Stimulated activated CD4-positive, alpha-beta T cell treated with anti-CD3 and anti-CD28 coated beads, Interleukin-1b, Interleukin-23, amount 100 ng/mL, for 1 hour (primary cell): Measurements from ENCODE around the gene AMY2B.
"Not testable (repeated sequence)": the region's sequence is repeated elsewhere in the genome, so short reads cannot be mapped to it uniquely, and the experiment has no call there.

Experiments
- DNase-seq, 2 donors: peaks; one replicate each; pipeline ENCODE4 v3.0.0-alpha.2; 2020; ENCODE audit warnings: low read depth in 2 of 2

AMY2B gene

GRCh38 chr1:103571289-103571688 lies at the start of gene AMY2B:
Gene AMY2B (plus strand): TSS chr1:103571589. CDS start chr1:103571603, 14 bp downstream.
- DNase-seq, result not testable (repeated sequence)

- DNase-seq, result no peak
Measured at GRCh38 chr1:103523346-103523745, 48.0 kb upstream of the AMY2B start.

GRCh38 chr1:103525114-103525606 lies 46.2 kb upstream of the AMY2B start:
- DNase-seq, result no peak

- DNase-seq, result peak; percentile 75 to 81
Measured at GRCh38 chr1:103525607-103526507, 45.5 kb upstream of the AMY2B start, which contains the start of gene RNPC3. Gene RNPC3 (plus strand): TSS chr1:103525699. CDS start chr1:103526071, 372 bp downstream.

GRCh38 chr1:103527331-103527730 lies 44.1 kb upstream of the AMY2B start:
- no peak for DNase-seq

- DNase-seq, result no peak
Measured at GRCh38 chr1:103529746-103530145, 41.6 kb upstream of the AMY2B start.

GRCh38 chr1:103538226-103538625 lies 33.2 kb upstream of the AMY2B start:
- no peak for DNase-seq

- DNase-seq, result no peak
Measured at GRCh38 chr1:103541431-103541830, 30.0 kb upstream of the AMY2B start.

GRCh38 chr1:103546496-103546895 lies 24.9 kb upstream of the AMY2B start:
- DNase-seq, result no peak

GRCh38 chr1:103547840-103548239 lies 23.5 kb upstream of the AMY2B start:
- DNase-seq, result no peak

- DNase-seq, result no peak
Measured at GRCh38 chr1:103560427-103560826, 11.0 kb upstream of the AMY2B start.

- DNase-seq, result not testable (repeated sequence)
Measured at GRCh38 chr1:103561124-103561523, 10.3 kb upstream of the AMY2B start.

GRCh38 chr1:103561643-103562395 lies 9.6 kb upstream of the AMY2B start:
- no peak for DNase-seq

- DNase-seq, result no peak
Measured at GRCh38 chr1:103563056-103563455, 8.3 kb upstream of the AMY2B start.

- no peak for DNase-seq
Measured at GRCh38 chr1:103569493-103569892, 1.9 kb upstream of the AMY2B start.

GRCh38 chr1:103576065-103576464 lies 4.7 kb downstream of the AMY2B start:
- DNase-seq, result no peak

GRCh38 chr1:103576784-103577183 lies 5.4 kb downstream of the AMY2B start:
- not testable (repeated sequence) for DNase-seq

- no peak for DNase-seq
Measured at GRCh38 chr1:103582464-103582863, 11.1 kb downstream of the AMY2B start.

GRCh38 chr1:103583887-103584286 lies 12.5 kb downstream of the AMY2B start:
- DNase-seq, result no peak

GRCh38 chr1:103584537-103584936 lies 13.1 kb downstream of the AMY2B start:
- DNase-seq, result no peak

- not testable (repeated sequence) for DNase-seq
Measured at GRCh38 chr1:103602740-103603139, 31.4 kb downstream of the AMY2B start.

GRCh38 chr1:103616362-103616761 lies 45.0 kb downstream of the AMY2B start:
- DNase-seq, result no peak
